Hepatocyte (in vitro differentiated cells): ENCODE measurements around the gene KIR3DL3. TPM values are rescaled to one million over a fixed set of nuclear protein-coding genes. Genes with fewer than 3 reads are reported as not detected.
"Not testable (repeated sequence)": the region's sequence is repeated elsewhere in the genome, so short reads cannot be mapped to it uniquely, and the experiment has no call there.

Experiments
- DNase-seq: peaks from one replicate; pipeline ENCODE4 v3.0.0-alpha.2; 2016; ENCODE audit warnings: low spot score
- H2AFZ ChIP-seq: fragments of 200-600 bp; sonication (generic); 2 replicates; pipeline ENCODE4 v1.6.0; 2016; ENCODE audit warnings: antibody characterized with exemption, mild to moderate bottlenecking
- H3K27ac ChIP-seq: fragments of 200-600 bp; sonication (generic); 2 replicates; pipeline ENCODE4 v1.5.1; 2016; ENCODE audit warnings: mild to moderate bottlenecking
- H3K27me3 ChIP-seq: fragments of 200-600 bp; sonication (generic); 2 replicates; pipeline ENCODE4 v1.6.1; 2016
- H3K36me3 ChIP-seq: fragments of 200-600 bp; sonication (generic); replicated peaks from 2 replicates; pipeline ENCODE4 v1.5.1; 2016; ENCODE audit warnings: low read depth; ENCODE audit not compliant: insufficient read depth
- H3K4me1 ChIP-seq: fragments of 200-600 bp; sonication (generic); 2 replicates; pipeline ENCODE4 v1.5.1; 2016; ENCODE audit warnings: mild to moderate bottlenecking, moderate library complexity; ENCODE audit not compliant: insufficient read depth
- H3K4me2 ChIP-seq: fragments of 200-600 bp; sonication (generic); 2 replicates; pipeline ENCODE4 v1.6.0; 2016
- H3K4me3 ChIP-seq: fragments of 200-600 bp; sonication (generic); 2 replicates; pipeline ENCODE4 v1.5.1; 2016; ENCODE audit warnings: mild to moderate bottlenecking
- H3K79me2 ChIP-seq: fragments of 200-600 bp; sonication (generic); 2 replicates; pipeline ENCODE4 v1.6.0; 2017; ENCODE audit warnings: mild to moderate bottlenecking
- H3K9me2 ChIP-seq: fragments of 200-600 bp; sonication (generic); replicated peaks from 2 replicates; pipeline ENCODE4 v1.6.0; 2017; ENCODE audit warnings: mild to moderate bottlenecking; ENCODE audit not compliant: insufficient read depth
- H3K9me3 ChIP-seq: fragments of 200-600 bp; sonication (generic); 2 replicates; pipeline ENCODE4 v1.5.1; 2016; ENCODE audit warnings: low read depth, mild to moderate bottlenecking
- H4K20me1 ChIP-seq: fragments of 200-600 bp; sonication (generic); 2 replicates; pipeline ENCODE4 v1.6.0; 2016; ENCODE audit warnings: mild to moderate bottlenecking; ENCODE audit not compliant: insufficient read depth, poor library complexity, severe bottlenecking
- CTCF ChIP-seq: fragments of 200-600 bp; sonication (generic); IDR thresholded peaks from 2 replicates; pipeline ENCODE4 v1.5.1; 2016; ENCODE audit warnings: antibody characterized with exemption, mild to moderate bottlenecking; ENCODE audit not compliant: poor library complexity
- EZH2 ChIP-seq: fragments of 200-600 bp; sonication (generic); IDR thresholded peaks from 2 replicates; pipeline ENCODE4 v1.6.1; 2016; ENCODE audit warnings: antibody characterized with exemption, mild to moderate bottlenecking, borderline replicate concordance
- EZH2phosphoT487 ChIP-seq: fragments of 200-600 bp; sonication (generic); IDR thresholded peaks from one replicate; pipeline ENCODE4 v1.6.1; 2018; ENCODE audit warnings: antibody characterized with exemption, mild to moderate bottlenecking, low read depth, moderate library complexity; ENCODE audit not compliant: unreplicated experiment, severe bottlenecking
- WGBS: methylation state at CpG from one replicate; pipeline ENCODE4 v1.1.6; 2016; ENCODE audit warnings: low lambda C conversion rate; ENCODE audit errors: missing lambda C conversion rate; 5-methylcytosine and 5-hydroxymethylcytosine counted together
- polyA plus RNA-seq: library from polyadenylated mRNA; unstranded; fragments of >200 nt; fragmentation: Nextera tagmentation; extraction: Ambion mirVana; gene quantifications from 2 replicates; pipeline ENCODE4 v1.2.1, GENCODE V29; 2016
- total RNA-seq: library from RNA; depleted of rRNA; stranded (reverse); fragments of >200 nt; gene quantifications from 2 replicates; pipeline ENCODE4 v1.2.3, GENCODE V29; 2014

Gene KIR3DL3
- total and polyA plus RNA-seq, 2 experiments from 2014 or later = not detected

GRCh38 chr19:54692298-54692615 is 32.0 kb upstream of the KIR3DL3 start:
- no peaks in the 10 kb centered on the region for H3K9me2 ChIP-seq
- H3K4me2 ChIP-seq = no peak overlapping the region
- no peaks in the 10 kb centered on the region for H3K79me2 ChIP-seq
- no peaks in the 10 kb centered on the region for H3K4me1 ChIP-seq
- H3K36me3 ChIP-seq = no peaks in the 10 kb centered on the region
- WGBS = 47% methylated on average over 4 of the region's 4 CpGs
- H3K27ac ChIP-seq = no peak overlapping the region
- H3K4me3 ChIP-seq = no peak overlapping the region
- TF ChIP-seq CTCF (no peak), EZH2phosphoT487 (no peak), EZH2 (no peak)
- H3K9me3 ChIP-seq = no peaks in the 10 kb centered on the region
- no peaks in the 10 kb centered on the region for H4K20me1 ChIP-seq
- no peak for DNase-seq
- no peaks in the 10 kb centered on the region for H3K27me3 ChIP-seq
- H2AFZ ChIP-seq = no peak overlapping the region

- WGBS = 79% methylated on average over 4 of the region's 5 CpGs
- Histone ChIP-seq H3K79me2 (no peaks in the 10 kb centered on the region), H3K36me3 (no peaks in the 10 kb centered on the region)
These were observed 29.6 kb upstream of the KIR3DL3 start for GRCh38 chr19:54694648-54695047.

GRCh38 chr19:54696117-54696548 is 28.1 kb upstream of the KIR3DL3 start:
- H3K9me2 ChIP-seq = no peaks in the 10 kb centered on the region
- H2AFZ ChIP-seq = no peak overlapping the region
- H3K79me2 ChIP-seq = no peaks in the 10 kb centered on the region
- no peak overlapping the region for H3K4me3 ChIP-seq
- H3K27ac ChIP-seq = no peak overlapping the region
- H3K36me3 ChIP-seq = no peaks in the 10 kb centered on the region
- DNase-seq = no peak
- no peaks in the 10 kb centered on the region for H4K20me1 ChIP-seq
- H3K4me2 ChIP-seq = no peak overlapping the region
- WGBS = 87% methylated on average over 8 of the region's 8 CpGs
- H3K4me1 ChIP-seq = no peaks in the 10 kb centered on the region
- no peaks in the 10 kb centered on the region for H3K27me3 ChIP-seq
- TF ChIP-seq EZH2phosphoT487 = no peak
- no peak for TF ChIP-seq CTCF
- TF ChIP-seq EZH2 = no peak
- H3K9me3 ChIP-seq = no peaks in the 10 kb centered on the region

More at GRCh38 chr19:54694648-54695047, 29.6 kb upstream of the KIR3DL3 start:
- DNase-seq = no peak
- Histone ChIP-seq H2AFZ (no peak overlapping the region), H3K9me3 (no peaks in the 10 kb centered on the region), H3K9me2 (no peaks in the 10 kb centered on the region), H3K4me3 (no peak overlapping the region), H3K27me3 (no peaks in the 10 kb centered on the region), H3K4me1 (no peaks in the 10 kb centered on the region), H3K27ac (no peak overlapping the region), H4K20me1 (no peaks in the 10 kb centered on the region), H3K4me2 (no peak overlapping the region)
- TF ChIP-seq EZH2phosphoT487 (no peak), CTCF (no peak), EZH2 (no peak)

- Histone ChIP-seq H3K9me3 (no peaks in the 10 kb centered on the region), H3K4me1 (no peaks in the 10 kb centered on the region), H3K4me2 (no peak overlapping the region), H3K36me3 (no peaks in the 10 kb centered on the region), H4K20me1 (no peaks in the 10 kb centered on the region), H3K79me2 (no peaks in the 10 kb centered on the region), H2AFZ (no peak overlapping the region), H3K27ac (no peak overlapping the region), H3K27me3 (no peaks in the 10 kb centered on the region), H3K4me3 (no peak overlapping the region), H3K9me2 (no peaks in the 10 kb centered on the region)
- 27% methylated on average over 2 of the region's 2 CpGs for WGBS
- no peak for TF ChIP-seq EZH2
- no peak for TF ChIP-seq EZH2phosphoT487
- DNase-seq = no peak
These were observed 27.5 kb upstream of the KIR3DL3 start for GRCh38 chr19:54696766-54697165.

GRCh38 chr19:54697716-54698115 is 26.5 kb upstream of the KIR3DL3 start:
- H2AFZ ChIP-seq, H3K4me1 ChIP-seq, H3K4me2 ChIP-seq, H3K9me3 ChIP-seq, H3K27me3 ChIP-seq, H3K27ac ChIP-seq, H3K9me2 ChIP-seq, H4K20me1 ChIP-seq, H3K79me2 ChIP-seq, H3K36me3 ChIP-seq, H3K4me3 ChIP-seq, DNase-seq: not testable (repeated sequence)
- 85% methylated on average over 11 of the region's 13 CpGs for whole genome bisulfite sequencing
